Lung (tissue), 12 donors: ENCODE data around the gene ASB1. TPM values are rescaled to one million over a fixed set of nuclear protein-coding genes. Genes with fewer than 3 reads are reported as not detected.

Source experiments
- ATAC-seq: fragments of 200-7000 bp; cut with Tn5 transposase; one replicate; pipeline ENCODE4 v1.9.1; 2020; ENCODE audit warnings: moderate number of reproducible peaks; ENCODE audit not compliant: insufficient read depth, low FRiP score
- DNase-seq, 3 donors: peaks; one replicate each; pipeline ENCODE4 v3.0.0-alpha.2; 2013 to 2017
- H3K27ac ChIP-seq, 2 donors: one replicate each; pipeline ENCODE4 v1.5.1; 2013; ENCODE audit warnings: mild to moderate bottlenecking in 2 of 2, moderate library complexity in 2 of 2, control low read depth in 1 of 2, inconsistent platforms in 1 of 2, low read depth in 1 of 2, low read length in 1 of 2
- H3K27me3 ChIP-seq, 3 donors: one replicate each; pipeline ENCODE4 v1.5.1; 2013; ENCODE audit warnings: low read length in 2 of 3; ENCODE audit not compliant: control insufficient read depth in 3 of 3, insufficient read depth in 3 of 3
- H3K36me3 ChIP-seq, 4 donors: one replicate each; pipeline ENCODE4 v1.5.1; 2013; ENCODE audit warnings: low read length in 4 of 4, mild to moderate bottlenecking in 1 of 4, moderate library complexity in 1 of 4; ENCODE audit not compliant: control insufficient read depth in 4 of 4, insufficient read depth in 4 of 4
- H3K4me1 ChIP-seq, 5 donors: one replicate each; pipeline ENCODE4 v1.5.1; 2013; ENCODE audit warnings: low read length in 5 of 5, mild to moderate bottlenecking in 2 of 5, moderate library complexity in 1 of 5; ENCODE audit not compliant: control insufficient read depth in 5 of 5, insufficient read depth in 5 of 5
- H3K4me3 ChIP-seq: one replicate; pipeline ENCODE4 v1.5.1; 2013; ENCODE audit warnings: mild to moderate bottlenecking, control low read depth, moderate library complexity
- H3K9ac ChIP-seq, 2 donors: one replicate each; pipeline ENCODE4 v1.5.1; 2013; ENCODE audit warnings: low read length in 2 of 2, control low read depth in 1 of 2; ENCODE audit not compliant: insufficient read depth in 1 of 2
- H3K9me3 ChIP-seq, 4 donors: one replicate each; pipeline ENCODE4 v1.5.1; 2013; ENCODE audit warnings: low read length in 3 of 4, mild to moderate bottlenecking in 1 of 4, moderate library complexity in 1 of 4; ENCODE audit not compliant: control insufficient read depth in 4 of 4, insufficient read depth in 3 of 4
- WGBS, 2 donors: extraction: QIAGEN DNeasy Blood & Tissue Kit; methylation state at CpG; one replicate each; pipeline ENCODE4 v1.1.7; 2013; 5-methylcytosine and 5-hydroxymethylcytosine counted together
- polyA plus RNA-seq, 2 donors: library from polyadenylated mRNA; stranded (reverse); fragments of 200-250 nt; gene quantifications; one replicate each; pipeline ENCODE4 v1.2.1, GENCODE V29; 2013
- total RNA-seq, 2 donors: library from RNA; depleted of rRNA in 1 of 2; stranded (reverse); fragments of >200 nt in 1 of 2; gene quantifications; one replicate each; pipeline ENCODE4 v1.2.1, GENCODE V29; 2014 to 2021
- TF ChIP-seq, protein P1 (sequence below): IDR thresholded peaks from 2 replicates; pipeline ENCODE4 v1.5.1; 2012; ENCODE audit warnings: mild to moderate bottlenecking; ENCODE audit errors: control extremely low read depth, extremely low read depth
- donor health status: control.
- donor health status: control.
- donor health status: Bipolar disorder and iron deficiency.
- donor health status: healthy.
- donor health status: DM: yes; HTN: yes; CAD: no.

ASB1 gene
- total and polyA plus RNA-seq, 4 donors: 17.7 to 34.9 (median 20.6) TPM

DNA sequence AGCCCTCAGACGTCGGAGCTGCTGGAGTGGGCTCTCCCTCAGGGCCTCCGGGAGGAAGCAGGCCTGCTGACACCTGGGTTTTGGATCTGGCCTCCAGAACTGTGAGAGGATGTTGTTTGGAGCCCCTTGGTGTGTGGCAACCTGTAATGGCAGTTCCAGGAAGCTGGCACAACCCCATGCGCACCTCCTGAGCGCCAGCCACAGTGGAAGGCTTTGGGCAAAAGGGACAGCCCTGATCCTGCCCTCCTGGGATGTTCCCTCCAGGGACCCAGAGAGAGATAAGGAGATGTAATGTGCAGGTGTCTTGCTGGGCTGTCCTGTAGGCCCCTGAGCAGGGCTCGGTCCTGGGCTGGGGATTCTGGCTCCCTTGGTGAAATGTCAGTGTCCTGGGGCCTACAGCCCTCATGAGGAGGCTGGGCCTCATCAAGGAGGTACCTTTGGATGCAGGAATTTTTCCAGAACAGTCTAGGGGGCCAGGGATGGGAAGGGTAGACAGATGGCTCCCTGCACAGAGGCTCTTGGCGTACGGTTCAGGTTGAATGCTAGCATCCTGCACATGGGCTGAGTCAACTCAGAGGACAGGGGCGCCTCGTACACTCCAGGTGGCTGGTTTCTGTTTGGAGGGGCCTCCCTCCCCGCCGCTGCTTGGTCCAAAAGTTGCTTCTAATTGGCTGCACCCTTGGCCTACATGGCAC is 61.1 kb downstream of the ASB1 start:
- Histone ChIP-seq H3K4me1 (no peaks in the 10 kb centered on the region), H3K36me3 (peaks cover 0 to 7% (median 0%) of the 10 kb centered on the region in 4 donors), H3K4me3 (no peak overlapping the region), H3K9ac (no peak overlapping the region), H3K27ac (no peak overlapping the region), H3K9me3 (peaks cover 0 to 12% (median 3%) of the 10 kb centered on the region in 4 donors), H3K27me3 (no peaks in the 10 kb centered on the region)
- TF ChIP-seq, protein P1, sequence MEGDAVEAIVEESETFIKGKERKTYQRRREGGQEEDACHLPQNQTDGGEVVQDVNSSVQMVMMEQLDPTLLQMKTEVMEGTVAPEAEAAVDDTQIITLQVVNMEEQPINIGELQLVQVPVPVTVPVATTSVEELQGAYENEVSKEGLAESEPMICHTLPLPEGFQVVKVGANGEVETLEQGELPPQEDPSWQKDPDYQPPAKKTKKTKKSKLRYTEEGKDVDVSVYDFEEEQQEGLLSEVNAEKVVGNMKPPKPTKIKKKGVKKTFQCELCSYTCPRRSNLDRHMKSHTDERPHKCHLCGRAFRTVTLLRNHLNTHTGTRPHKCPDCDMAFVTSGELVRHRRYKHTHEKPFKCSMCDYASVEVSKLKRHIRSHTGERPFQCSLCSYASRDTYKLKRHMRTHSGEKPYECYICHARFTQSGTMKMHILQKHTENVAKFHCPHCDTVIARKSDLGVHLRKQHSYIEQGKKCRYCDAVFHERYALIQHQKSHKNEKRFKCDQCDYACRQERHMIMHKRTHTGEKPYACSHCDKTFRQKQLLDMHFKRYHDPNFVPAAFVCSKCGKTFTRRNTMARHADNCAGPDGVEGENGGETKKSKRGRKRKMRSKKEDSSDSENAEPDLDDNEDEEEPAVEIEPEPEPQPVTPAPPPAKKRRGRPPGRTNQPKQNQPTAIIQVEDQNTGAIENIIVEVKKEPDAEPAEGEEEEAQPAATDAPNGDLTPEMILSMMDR: no peak
- no peak for ATAC-seq
- DNase-seq: no peak
- WGBS, 2 donors: 92 to 93% methylated on average over 12 of the region's 12 CpGs

GRCh38 chr2:238488347-238488826 is 61.7 kb downstream of the ASB1 start:
- DNase-seq (no peak), ATAC-seq (no peak)
- Histone ChIP-seq H3K9me3 (peaks cover 0 to 12% (median 3%) of the 10 kb centered on the region in 4 donors), H3K4me3 (no peak overlapping the region), H3K4me1 (no peaks in the 10 kb centered on the region), H3K9ac (no peak overlapping the region), H3K27ac (no peak overlapping the region), H3K27me3 (no peaks in the 10 kb centered on the region), H3K36me3 (peaks cover 0 to 7% (median 0%) of the 10 kb centered on the region in 4 donors)
- TF ChIP-seq, protein P1: no peak
- WGBS, 2 donors: 79 to 88% methylated on average over 10 of the region's 10 CpGs

GRCh38 chr2:238489431-238489830 is 62.7 kb downstream of the ASB1 start:
- H3K4me3 ChIP-seq: no peak overlapping the region
- WGBS, 2 donors: 93 to 94% methylated on average over 14 of the region's 14 CpGs
- H3K4me1 ChIP-seq: no peaks in the 10 kb centered on the region
- H3K27me3 ChIP-seq: no peaks in the 10 kb centered on the region
- ATAC-seq (no peak), DNase-seq (no peak)
- TF ChIP-seq, protein P1: no peak
- H3K9me3 ChIP-seq: peaks cover 0 to 12% (median 3%) of the 10 kb centered on the region in 4 donors
- H3K27ac ChIP-seq: no peak overlapping the region
- peaks cover 0 to 7% (median 0%) of the 10 kb centered on the region in 4 donors for H3K36me3 ChIP-seq
- H3K9ac ChIP-seq: no peak overlapping the region
